ENCODE results near the gene PIEZO1. TPM values are rescaled to one million over a fixed set of nuclear protein-coding genes. Genes with fewer than 3 reads are reported as not detected.

PIEZO1 gene
- total RNA-seq, 6 donors from 2014 or later, result 107 to 535 (median 239) TPM

DNA sequence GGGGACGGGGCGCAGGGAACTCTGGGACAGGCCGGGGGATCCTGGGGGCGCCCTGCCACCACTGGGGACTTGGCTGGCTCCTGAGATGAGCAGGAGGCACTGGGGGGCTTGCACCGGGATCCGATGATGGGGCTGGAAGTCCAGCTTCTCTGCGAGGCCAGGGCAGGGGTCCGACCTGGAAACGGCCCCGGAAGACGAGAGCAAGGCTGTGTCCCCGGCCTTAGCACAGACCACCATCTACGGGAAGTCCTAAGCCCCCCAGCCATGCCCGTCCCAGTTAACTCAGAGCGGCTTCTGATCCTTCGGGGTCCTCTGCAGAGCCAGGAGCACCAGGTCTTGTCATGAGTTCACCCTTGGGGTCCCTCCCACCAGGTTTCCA is 19.1 kb upstream of the PIEZO1 start:
- TF ChIP-seq EP300 (IDR thresholded peaks at IDR 0.05), result no peak
- TF ChIP-seq, protein P1, sequence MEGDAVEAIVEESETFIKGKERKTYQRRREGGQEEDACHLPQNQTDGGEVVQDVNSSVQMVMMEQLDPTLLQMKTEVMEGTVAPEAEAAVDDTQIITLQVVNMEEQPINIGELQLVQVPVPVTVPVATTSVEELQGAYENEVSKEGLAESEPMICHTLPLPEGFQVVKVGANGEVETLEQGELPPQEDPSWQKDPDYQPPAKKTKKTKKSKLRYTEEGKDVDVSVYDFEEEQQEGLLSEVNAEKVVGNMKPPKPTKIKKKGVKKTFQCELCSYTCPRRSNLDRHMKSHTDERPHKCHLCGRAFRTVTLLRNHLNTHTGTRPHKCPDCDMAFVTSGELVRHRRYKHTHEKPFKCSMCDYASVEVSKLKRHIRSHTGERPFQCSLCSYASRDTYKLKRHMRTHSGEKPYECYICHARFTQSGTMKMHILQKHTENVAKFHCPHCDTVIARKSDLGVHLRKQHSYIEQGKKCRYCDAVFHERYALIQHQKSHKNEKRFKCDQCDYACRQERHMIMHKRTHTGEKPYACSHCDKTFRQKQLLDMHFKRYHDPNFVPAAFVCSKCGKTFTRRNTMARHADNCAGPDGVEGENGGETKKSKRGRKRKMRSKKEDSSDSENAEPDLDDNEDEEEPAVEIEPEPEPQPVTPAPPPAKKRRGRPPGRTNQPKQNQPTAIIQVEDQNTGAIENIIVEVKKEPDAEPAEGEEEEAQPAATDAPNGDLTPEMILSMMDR (IDR thresholded peaks at IDR 0.05), result no peak
- TF ChIP-seq POLR2A (IDR thresholded peaks at IDR 0.05), result no peak
- TF ChIP-seq POLR2AphosphoS5 (IDR thresholded peaks at IDR 0.05), result no peak
- H3K27ac ChIP-seq, result no peak overlapping the region
- peaks cover 14 to 36% (median 18%) of the 10 kb centered on the region in 4 donors for H3K4me1 ChIP-seq

DNA sequence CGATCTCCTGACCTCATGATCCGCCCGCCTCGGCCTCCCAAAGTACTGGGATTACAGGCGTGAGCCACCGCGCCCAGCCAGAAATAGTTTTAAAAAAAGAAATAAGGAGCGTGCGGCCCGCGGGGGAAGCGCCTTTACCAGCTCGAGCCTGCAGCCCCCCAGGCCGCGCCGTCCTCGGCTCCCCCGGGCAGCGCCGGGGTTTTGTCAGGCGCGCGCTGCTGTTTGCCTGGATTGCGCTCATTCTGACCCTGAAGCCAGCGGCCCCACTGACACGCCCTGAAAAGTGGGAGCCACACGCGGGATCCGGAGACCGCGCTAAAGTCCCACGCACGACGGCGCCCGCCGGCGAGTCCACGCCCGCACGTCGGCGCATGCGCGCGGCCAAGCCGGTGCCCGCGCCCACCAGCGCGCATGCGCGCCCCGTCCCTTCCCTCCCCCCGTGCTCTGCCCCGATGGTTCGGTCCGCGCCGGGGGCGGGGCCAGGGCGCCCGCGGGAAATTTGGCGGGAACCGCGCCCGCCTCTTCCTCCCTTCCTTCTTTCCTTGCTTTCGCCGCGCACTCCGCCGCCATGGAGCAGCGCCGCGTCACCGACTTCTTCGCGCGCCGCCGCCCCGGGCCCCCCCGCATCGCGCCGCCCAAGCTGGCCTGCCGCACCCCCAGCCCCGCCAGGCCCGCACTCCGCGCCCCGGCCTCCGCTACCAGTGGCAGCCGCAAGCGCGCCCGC is 18.4 kb upstream of the PIEZO1 start, which contains the start of gene CDT1:
CDT1 (plus strand) TSS at position 526 of the 724 bp plus-strand sequence; CDS start at position 569, 43 bp downstream.
- Histone ChIP-seq H3K36me3 (peaks cover 0 to 7% (median 1%) of the 10 kb centered on the region in 4 donors), H3K27ac (peak within 1 kb of the TSS; percentile 48 to 83 (median 68)), H3K9me3 (no peaks in the 10 kb centered on the region), H3K27me3 (no peaks in the 10 kb centered on the region), H3K4me3 (peak within 1 kb of the TSS; percentile 51 to 78 (median 63)), H3K4me1 (peaks cover 14 to 36% (median 18%) of the 10 kb centered on the region in 4 donors)
- TF ChIP-seq, protein P1 (IDR thresholded peaks at IDR 0.05), result peak in 1 of 6 experiments; percentile 13
- TF ChIP-seq POLR2A (IDR thresholded peaks at IDR 0.05) (peak in 3 of 4 donors; percentile 20 to 87 (median 66)), EP300 (IDR thresholded peaks at IDR 0.05) (no peak), POLR2AphosphoS5 (IDR thresholded peaks at IDR 0.05) (peak; percentile 60 to 78)
- DNase-seq (peak; percentile 81 to 99), ATAC-seq (ENCODE audit: low FRiP score in 2 of 2) (peak; percentile 65 to 89)
- 0 to 1% methylated on average over 32 to 44 of the region's 98 CpGs for whole genome bisulfite sequencing, 2 donors

More for the DNA sequence above, 19.1 kb upstream of the PIEZO1 start:
- no peak for DNase-seq
- H3K27me3 ChIP-seq, result no peaks in the 10 kb centered on the region
- 0% methylated on average over 4 to 15 of the region's 16 CpGs for WGBS, 2 donors
- H3K9me3 ChIP-seq, result no peaks in the 10 kb centered on the region
- no peak for ATAC-seq (ENCODE audit: low FRiP score in 2 of 2)
- H3K4me3 ChIP-seq, result peak overlapping the region in 3 of 4 donors; percentile 51 to 78 (median 60)
- H3K36me3 ChIP-seq, result peaks cover 0 to 14% (median 5%) of the 10 kb centered on the region in 4 donors

DNA sequence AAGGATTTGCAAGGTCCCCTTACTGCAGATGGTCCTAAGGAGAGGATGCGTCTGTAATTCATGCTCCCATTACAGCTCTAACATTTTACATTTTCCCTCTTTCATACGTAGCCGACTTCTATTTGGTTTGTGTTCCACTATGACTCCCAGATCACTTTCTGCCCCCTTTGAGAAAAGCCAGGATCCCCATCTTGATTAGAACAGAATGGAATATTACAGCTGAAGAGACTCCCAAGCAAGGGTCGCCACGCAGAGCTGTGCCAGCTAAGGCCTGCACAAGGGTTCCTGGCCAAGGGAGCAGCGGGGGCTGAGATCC is 15.2 kb upstream of the PIEZO1 start:
- 69 to 88% methylated on average over 3 to 6 of the region's 6 CpGs for WGBS, 2 donors
- TF ChIP-seq EP300 (IDR thresholded peaks at IDR 0.05) (no peak), POLR2AphosphoS5 (IDR thresholded peaks at IDR 0.05) (no peak)
- TF ChIP-seq, protein P1 (IDR thresholded peaks at IDR 0.05), result no peak
- no peaks in the 10 kb centered on the region for H3K27me3 ChIP-seq
- peaks cover 14 to 33% (median 18%) of the 10 kb centered on the region in 4 donors for H3K4me1 ChIP-seq
- ATAC-seq (ENCODE audit: low FRiP score in 2 of 2) (no peak), DNase-seq (no peak)
- no peak overlapping the region for H3K4me3 ChIP-seq
- no peak overlapping the region for H3K27ac ChIP-seq
- no peaks in the 10 kb centered on the region for H3K36me3 ChIP-seq
- H3K9me3 ChIP-seq, result no peaks in the 10 kb centered on the region

DNA sequence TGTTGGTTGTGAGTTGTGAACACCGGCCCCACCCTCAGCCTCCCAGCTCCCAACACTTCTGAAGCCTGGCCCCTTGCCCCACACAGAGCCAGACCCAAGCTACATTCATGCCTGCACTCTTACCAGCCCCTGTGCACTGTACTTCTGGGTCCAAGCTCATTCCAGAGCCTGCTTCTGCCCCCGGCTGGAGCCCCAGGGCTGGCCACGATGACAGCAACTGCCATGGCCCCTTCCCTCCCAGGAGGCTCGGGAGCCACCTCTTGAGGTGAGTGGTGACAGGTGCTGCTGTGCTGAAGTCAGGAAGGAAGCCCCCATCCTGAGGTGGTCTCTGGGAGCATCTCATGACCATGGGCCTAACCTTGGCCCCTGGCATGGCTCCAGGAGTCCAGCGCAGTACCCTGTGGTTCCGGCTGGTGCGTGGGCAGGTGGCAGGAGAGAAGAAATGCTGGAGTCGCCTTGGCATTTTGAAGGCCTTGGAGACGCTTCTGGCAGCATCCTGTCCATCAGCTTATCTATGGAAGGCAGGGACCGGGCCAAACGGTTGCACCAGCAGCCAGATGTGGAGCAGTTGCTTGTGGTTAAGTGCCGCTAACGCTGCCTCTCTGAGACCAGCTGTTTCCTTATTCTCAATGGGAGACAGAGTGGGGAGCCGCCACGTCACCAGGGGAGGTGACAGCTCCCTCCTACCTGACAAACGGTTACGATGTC is 14.7 kb upstream of the PIEZO1 start:
- no peak overlapping the region for H3K4me3 ChIP-seq
- WGBS, 2 donors, result 52 to 81% methylated on average over 14 to 17 of the region's 17 CpGs
- H3K36me3 ChIP-seq, result no peaks in the 10 kb centered on the region
- ATAC-seq (ENCODE audit: low FRiP score in 2 of 2) (no peak), DNase-seq (no peak)
- H3K27ac ChIP-seq, result no peak overlapping the region
- no peaks in the 10 kb centered on the region for H3K27me3 ChIP-seq
- H3K4me1 ChIP-seq, result peaks cover 11 to 33% (median 16%) of the 10 kb centered on the region in 4 donors
- no peaks in the 10 kb centered on the region for H3K9me3 ChIP-seq
- TF ChIP-seq EP300 (IDR thresholded peaks at IDR 0.05) (no peak), POLR2A (IDR thresholded peaks at IDR 0.05) (no peak), POLR2AphosphoS5 (IDR thresholded peaks at IDR 0.05) (no peak)
- TF ChIP-seq, protein P1 (IDR thresholded peaks at IDR 0.05), result no peak
